Measurements from ENCODE around the gene LYAR.

- no peak for TF ChIP-seq POLR2AphosphoS5 (IDR thresholded peaks at IDR 0.05)
- no peak for TF ChIP-seq CTCF (IDR thresholded peaks at IDR 0.05 in 8 of 11, conservative IDR thresholded peaks at IDR 0.05 in 3 of 11)
Observed at GRCh38 chr4:4299006-4299405, 9.1 kb upstream of the LYAR start.
